Osteoblast (primary cell): ENCODE data around the gene ENOX1. TPM values are rescaled to one million over a fixed set of nuclear protein-coding genes. Genes with fewer than 3 reads are reported as not detected.
A peak's percentile ranks its signal among the peaks of the same experiment; 100 is the strongest.

Experiments used
- DNase-seq: peaks from one replicate; pipeline ENCODE4 v3.0.0; 2011; ENCODE audit warnings: low spot score, mixed read lengths; ENCODE audit not compliant: insufficient read length; ENCODE audit errors: missing footprints
- H2AFZ ChIP-seq: 2 replicates; pipeline ENCODE4 v1.6.0; 2011; ENCODE audit warnings: mild to moderate bottlenecking, low read length
- H3K27ac ChIP-seq: 2 replicates; pipeline ENCODE4 v1.5.1; 2011; ENCODE audit warnings: mild to moderate bottlenecking, low read depth, low read length, moderate library complexity
- H3K27me3 ChIP-seq: 2 replicates; pipeline ENCODE4 v1.6.0; 2012; ENCODE audit warnings: mild to moderate bottlenecking, control low read depth, inconsistent platforms, low read length, moderate library complexity; ENCODE audit not compliant: insufficient read depth
- H3K36me3 ChIP-seq: 2 replicates; pipeline ENCODE4 v1.5.1; 2011; ENCODE audit warnings: mild to moderate bottlenecking, low read length, control low read depth, moderate library complexity; ENCODE audit not compliant: insufficient read depth
- H3K4me1 ChIP-seq: 2 replicates; pipeline ENCODE4 v1.5.1; 2011; ENCODE audit warnings: mild to moderate bottlenecking, low read length, control low read depth, moderate library complexity; ENCODE audit not compliant: insufficient read depth
- H3K4me2 ChIP-seq: 2 replicates; pipeline ENCODE4 v1.6.0; 2011; ENCODE audit warnings: mild to moderate bottlenecking, low read length; ENCODE audit not compliant: insufficient read depth
- H3K4me3 ChIP-seq: fragments of 200-600 bp; sonication (generic); 3 replicates; pipeline ENCODE4 v1.5.1; 2012; ENCODE audit warnings: mild to moderate bottlenecking, low read length, inconsistent platforms; ENCODE audit not compliant: insufficient read depth
- H3K79me2 ChIP-seq: 2 replicates; pipeline ENCODE4 v1.6.0; 2012; ENCODE audit warnings: mild to moderate bottlenecking, low read length, control low read depth, inconsistent platforms; ENCODE audit not compliant: insufficient read depth
- H3K9me3 ChIP-seq: 2 replicates; pipeline ENCODE4 v1.5.1; 2011; ENCODE audit warnings: low read depth, low read length, control low read depth
- H4K20me1 ChIP-seq: 2 replicates; pipeline ENCODE4 v1.6.0; 2012; ENCODE audit warnings: mild to moderate bottlenecking, low read length, control low read depth; ENCODE audit not compliant: insufficient read depth
- total RNA-seq: library from RNA; depleted of rRNA; stranded (reverse); fragments of >200 nt; gene quantifications from 2 replicates; pipeline ENCODE4 v1.2.3, GENCODE V29; 2012
- TF ChIP-seq, protein P1 (sequence below): IDR thresholded peaks from 2 replicates; pipeline ENCODE4 v1.5.1; 2011; ENCODE audit warnings: mild to moderate bottlenecking, low read depth, low read length, moderate library complexity; ENCODE audit errors: extremely low read depth

The ENOX1 gene
- total RNA-seq, 1 donor, result 5.4 TPM

DNA sequence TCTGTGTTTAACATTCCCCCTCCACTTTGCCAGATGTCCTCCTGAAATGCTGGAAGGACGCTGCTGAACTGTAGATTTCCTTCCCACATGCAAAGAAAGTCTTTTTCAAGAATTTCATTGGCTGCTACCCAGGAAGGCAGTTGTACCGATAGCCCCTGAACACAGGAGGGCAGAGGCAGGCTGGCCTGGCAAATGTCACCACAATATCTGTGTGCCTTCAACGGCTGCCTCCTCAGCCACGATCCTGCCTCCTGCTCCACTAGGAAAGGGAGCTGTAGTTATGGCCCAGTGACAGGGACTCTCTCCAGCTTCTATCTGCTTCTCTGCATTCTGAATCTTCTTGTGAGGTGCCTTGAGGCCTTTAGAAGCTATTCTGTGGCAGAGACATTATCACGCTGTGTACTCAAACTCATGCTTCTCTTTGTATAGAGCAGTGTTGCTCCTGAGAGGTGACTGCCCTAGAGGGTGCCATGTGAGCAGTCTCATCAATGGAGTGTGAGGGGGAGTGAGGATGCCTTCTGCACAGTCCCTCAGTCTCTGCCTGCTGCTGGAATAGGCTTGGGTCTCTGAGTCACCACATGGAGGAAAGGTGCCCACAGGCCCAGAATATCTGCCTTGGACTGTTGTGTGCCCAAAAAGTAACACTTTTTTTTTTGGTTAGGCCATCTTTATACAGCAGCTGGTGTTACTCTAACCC is 483.6 kb downstream of the ENOX1 start:
- peak; percentile 86 for DNase-seq
- Histone ChIP-seq H4K20me1 (no peaks in the 10 kb centered on the region), H3K79me2 (no peaks in the 10 kb centered on the region), H3K27ac (no peak overlapping the region), H3K9me3 (no peaks in the 10 kb centered on the region), H3K36me3 (no peaks in the 10 kb centered on the region), H3K4me3 (no peak overlapping the region), H2AFZ (peak overlapping the region; percentile 67), H3K27me3 (no peaks in the 10 kb centered on the region), H3K4me1 (peaks cover 33% of the 10 kb centered on the region), H3K4me2 (peak overlapping the region; percentile 23)
- TF ChIP-seq, protein P1, sequence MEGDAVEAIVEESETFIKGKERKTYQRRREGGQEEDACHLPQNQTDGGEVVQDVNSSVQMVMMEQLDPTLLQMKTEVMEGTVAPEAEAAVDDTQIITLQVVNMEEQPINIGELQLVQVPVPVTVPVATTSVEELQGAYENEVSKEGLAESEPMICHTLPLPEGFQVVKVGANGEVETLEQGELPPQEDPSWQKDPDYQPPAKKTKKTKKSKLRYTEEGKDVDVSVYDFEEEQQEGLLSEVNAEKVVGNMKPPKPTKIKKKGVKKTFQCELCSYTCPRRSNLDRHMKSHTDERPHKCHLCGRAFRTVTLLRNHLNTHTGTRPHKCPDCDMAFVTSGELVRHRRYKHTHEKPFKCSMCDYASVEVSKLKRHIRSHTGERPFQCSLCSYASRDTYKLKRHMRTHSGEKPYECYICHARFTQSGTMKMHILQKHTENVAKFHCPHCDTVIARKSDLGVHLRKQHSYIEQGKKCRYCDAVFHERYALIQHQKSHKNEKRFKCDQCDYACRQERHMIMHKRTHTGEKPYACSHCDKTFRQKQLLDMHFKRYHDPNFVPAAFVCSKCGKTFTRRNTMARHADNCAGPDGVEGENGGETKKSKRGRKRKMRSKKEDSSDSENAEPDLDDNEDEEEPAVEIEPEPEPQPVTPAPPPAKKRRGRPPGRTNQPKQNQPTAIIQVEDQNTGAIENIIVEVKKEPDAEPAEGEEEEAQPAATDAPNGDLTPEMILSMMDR, result peak; percentile 66

GRCh38 chr13:43301346-43301969 is 485.3 kb downstream of the ENOX1 start:
- H3K4me2 ChIP-seq, result no peak overlapping the region
- no peak for DNase-seq
- no peak overlapping the region for H3K4me3 ChIP-seq
- H3K27ac ChIP-seq, result no peak overlapping the region
- H2AFZ ChIP-seq, result no peak overlapping the region
- no peaks in the 10 kb centered on the region for H3K79me2 ChIP-seq
- TF ChIP-seq, protein P1, result no peak
- H4K20me1 ChIP-seq, result no peaks in the 10 kb centered on the region
- no peaks in the 10 kb centered on the region for H3K9me3 ChIP-seq
- H3K36me3 ChIP-seq, result no peaks in the 10 kb centered on the region
- no peaks in the 10 kb centered on the region for H3K27me3 ChIP-seq
- H3K4me1 ChIP-seq, result peaks cover 33% of the 10 kb centered on the region

DNA sequence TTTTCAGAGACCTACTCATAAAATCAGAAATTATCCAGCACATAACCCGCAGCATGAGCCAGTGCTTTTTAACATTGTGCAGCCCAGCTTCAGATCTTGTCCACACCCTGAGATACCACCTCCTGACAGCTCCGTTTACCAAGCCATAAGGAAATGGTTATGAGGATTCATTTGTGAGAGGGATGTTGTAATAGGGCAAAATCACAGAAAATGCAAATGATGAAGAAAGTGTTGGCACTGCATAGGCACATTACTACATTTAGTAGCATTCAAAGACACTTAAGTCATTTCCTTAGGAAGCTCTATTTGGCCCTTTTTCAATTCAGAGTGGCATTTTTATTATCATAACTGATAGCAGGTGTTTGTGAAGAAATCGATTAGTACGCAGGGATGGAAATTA is 485.9 kb downstream of the ENOX1 start:
- peaks cover 32% of the 10 kb centered on the region for H3K4me1 ChIP-seq
- H3K36me3 ChIP-seq, result no peaks in the 10 kb centered on the region
- no peak overlapping the region for H3K4me3 ChIP-seq
- H2AFZ ChIP-seq, result no peak overlapping the region
- TF ChIP-seq, protein P1, result no peak
- no peak for DNase-seq
- no peak overlapping the region for H3K4me2 ChIP-seq
- H3K9me3 ChIP-seq, result no peaks in the 10 kb centered on the region
- H3K79me2 ChIP-seq, result no peaks in the 10 kb centered on the region
- H3K27ac ChIP-seq, result no peak overlapping the region
- H4K20me1 ChIP-seq, result no peaks in the 10 kb centered on the region
- no peaks in the 10 kb centered on the region for H3K27me3 ChIP-seq

GRCh38 chr13:43299374-43299773 is 487.4 kb downstream of the ENOX1 start:
- TF ChIP-seq, protein P1, result no peak
- Histone ChIP-seq H3K4me2 (no peak overlapping the region), H3K9me3 (no peaks in the 10 kb centered on the region), H3K79me2 (no peaks in the 10 kb centered on the region), H3K27ac (no peak overlapping the region), H3K4me1 (peaks cover 28% of the 10 kb centered on the region), H3K4me3 (no peak overlapping the region), H2AFZ (no peak overlapping the region), H3K36me3 (no peaks in the 10 kb centered on the region), H3K27me3 (no peaks in the 10 kb centered on the region), H4K20me1 (no peaks in the 10 kb centered on the region)
- no peak for DNase-seq
